Uterus (tissue), 2 donors: ENCODE data around the gene KLRC2.

Source experiments
- CTCF ChIP-seq, 4 experiments: fragments of 200-600 bp in 2 of 4; fragments of 450-650 bp in 2 of 4; sonication (generic) in 2 of 4; IDR thresholded peaks; one replicate each; pipeline ENCODE4 v1.5.1; 2016 to 2019; ENCODE audit warnings: antibody characterized with exemption in 4 of 4, mild to moderate bottlenecking in 2 of 4, moderate library complexity in 1 of 4
- POLR2A ChIP-seq, 2 donors: fragments of 450-650 bp; IDR thresholded peaks; one replicate each; pipeline ENCODE4 v1.6.1; 2016; ENCODE audit warnings: antibody characterized with exemption in 2 of 2, mild to moderate bottlenecking in 1 of 2, moderate library complexity in 1 of 2

GRCh38 chr12:10404798-10405197 is 31.0 kb downstream of the KLRC2 start:
- TF ChIP-seq CTCF (IDR thresholded peaks at IDR 0.05), result no peak
- TF ChIP-seq POLR2A (IDR thresholded peaks at IDR 0.05), result no peak
